GM21390 (cell line): ENCODE data around the gene TM9SF3.

ENCODE experiments used
- ATAC-seq: cut with Tn5 transposase; IDR thresholded peaks from one replicate; pipeline ENCODE4 v1.9.1; 2021; ENCODE audit not compliant: unreplicated experiment

The TM9SF3 gene

DNA sequence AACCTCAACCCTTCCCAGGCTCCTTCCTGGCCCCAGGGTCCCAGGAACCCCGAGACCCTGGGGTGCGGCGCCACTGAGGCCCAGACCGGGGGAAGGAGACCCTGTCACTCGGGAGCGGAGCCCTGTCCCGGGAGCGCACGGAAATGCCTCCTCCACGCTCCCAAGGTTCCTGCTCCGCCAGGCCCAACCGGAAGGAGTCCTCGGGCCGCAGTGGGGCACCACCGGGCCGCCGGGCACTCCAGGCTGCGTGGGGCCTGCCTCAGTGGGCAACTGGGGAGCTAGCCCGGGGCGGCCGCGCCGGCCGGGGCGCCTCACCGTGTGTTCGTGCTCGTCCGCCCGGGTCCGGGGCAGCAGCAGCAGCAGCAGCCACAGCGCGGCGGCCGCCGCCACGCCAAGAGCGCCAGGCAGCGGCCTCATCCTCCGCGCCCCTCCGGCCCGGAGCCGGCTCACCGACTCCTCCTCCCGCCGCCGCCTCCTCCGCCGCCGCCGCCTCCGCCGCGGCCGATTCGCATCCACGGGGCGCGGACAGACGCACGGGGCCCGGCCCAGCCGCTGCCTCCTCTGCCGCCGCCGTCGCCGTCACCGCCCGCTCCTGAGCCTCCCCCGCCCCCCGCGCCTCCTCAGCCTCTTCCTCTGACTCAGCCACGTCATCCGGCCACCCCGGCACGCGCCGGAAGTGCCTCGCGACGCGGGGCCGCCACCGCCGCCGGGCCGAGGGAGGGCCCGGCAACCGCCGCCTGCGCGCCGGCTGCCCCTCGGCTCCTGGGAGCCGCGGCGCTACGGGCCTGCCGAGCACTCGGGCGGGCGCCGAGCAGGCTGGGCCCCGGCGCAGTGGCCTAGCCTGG, at the start of gene TM9SF3:
Gene TM9SF3, minus strand, starts transcription at position 594 of the 845 bp plus-strand sequence. Its CDS starts 177 bp downstream, at position 417.
- ATAC-seq, result peak; percentile 81

DNA sequence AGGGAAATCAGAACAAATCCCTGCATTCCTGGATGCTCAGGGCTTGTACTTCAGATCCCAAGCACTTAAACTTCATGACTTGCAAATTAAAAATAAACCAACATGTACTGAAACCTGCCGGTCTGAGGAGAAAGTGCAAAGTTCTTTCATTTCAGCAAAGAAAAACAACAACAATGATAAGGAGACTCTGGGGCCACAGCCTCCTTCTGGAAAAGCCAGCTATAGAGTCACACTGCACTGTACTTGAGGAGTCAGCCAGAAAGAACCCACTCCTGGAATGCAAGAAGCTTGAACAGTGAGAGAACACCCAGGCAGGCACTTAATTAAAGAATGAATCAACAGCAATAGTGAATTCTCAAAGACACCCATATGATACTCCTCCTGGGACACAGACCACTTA, 49.7 kb upstream of the TM9SF3 start:
- ATAC-seq, result no peak

DNA sequence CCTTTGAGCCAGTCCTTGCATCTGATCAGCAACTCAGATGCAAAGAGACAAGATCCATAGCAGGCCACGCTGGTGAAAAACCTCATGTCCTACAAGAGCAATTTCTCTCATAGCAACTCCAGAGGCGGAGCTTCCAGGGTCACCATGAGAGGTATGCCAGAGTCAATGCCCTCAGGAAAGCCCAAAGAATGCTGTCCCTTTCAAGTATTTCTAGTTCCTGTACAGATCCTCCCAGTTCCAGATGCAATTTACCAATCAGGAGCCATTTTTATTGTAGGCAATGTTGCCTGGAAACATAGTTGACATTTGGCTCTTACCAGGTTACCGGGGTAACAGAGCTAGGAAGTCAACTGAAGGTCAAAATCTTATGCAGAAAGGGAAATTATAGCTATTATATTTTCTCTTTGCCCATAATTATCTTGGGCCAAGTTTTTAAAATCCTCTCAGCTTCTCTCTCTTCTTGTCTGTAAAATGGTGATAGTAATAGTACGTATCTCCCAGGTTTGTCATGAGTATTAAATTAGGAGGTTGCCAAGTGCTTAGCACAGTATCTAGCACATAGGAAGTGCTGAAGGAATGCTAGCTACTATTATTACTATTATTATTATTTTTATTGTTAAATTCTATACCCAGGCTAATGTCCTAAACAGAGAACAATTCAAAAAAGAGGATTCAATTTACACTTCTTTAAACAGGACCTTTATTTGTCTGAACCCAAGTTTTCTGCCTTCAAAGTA, 46.3 kb upstream of the TM9SF3 start:
- ATAC-seq, result no peak

DNA sequence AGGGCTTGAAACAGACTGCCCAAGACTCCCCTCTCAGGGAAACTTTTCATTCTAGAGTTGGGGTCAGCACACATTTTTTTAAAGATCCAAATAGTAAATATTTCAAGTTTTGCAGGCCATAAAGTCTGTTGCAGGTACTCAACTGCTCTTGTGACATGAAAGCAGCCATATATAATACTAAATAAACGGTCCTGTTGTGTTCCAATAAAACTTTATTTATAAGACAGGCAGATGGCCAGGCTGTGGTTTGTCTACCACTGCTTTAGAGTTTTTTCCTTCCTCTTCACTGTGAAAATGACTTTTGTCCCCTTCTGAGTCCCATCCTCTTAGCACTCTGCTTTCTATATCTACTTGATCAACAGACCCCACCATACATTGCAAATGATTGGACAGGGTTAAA, 40.5 kb upstream of the TM9SF3 start:
- ATAC-seq, result no peak

DNA sequence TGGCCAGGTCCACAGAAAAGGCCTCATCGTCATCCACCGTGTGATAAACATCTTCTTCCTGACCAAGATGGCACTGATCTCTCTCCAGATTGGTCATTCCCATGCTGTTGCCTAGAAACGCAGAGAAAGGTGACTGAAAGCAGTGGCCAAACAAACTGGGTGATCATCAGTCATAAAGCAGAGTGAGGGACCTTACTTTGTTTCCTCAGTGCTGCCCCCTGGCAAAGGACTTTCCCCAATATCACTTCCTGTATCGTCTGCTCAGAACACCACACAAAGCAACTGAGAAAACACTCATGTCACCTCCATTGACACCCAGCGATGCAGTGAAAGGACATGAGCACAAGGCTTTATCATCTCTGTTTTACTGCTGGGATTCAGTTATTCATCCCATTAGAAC, 40.0 kb upstream of the TM9SF3 start:
- no peak for ATAC-seq

DNA sequence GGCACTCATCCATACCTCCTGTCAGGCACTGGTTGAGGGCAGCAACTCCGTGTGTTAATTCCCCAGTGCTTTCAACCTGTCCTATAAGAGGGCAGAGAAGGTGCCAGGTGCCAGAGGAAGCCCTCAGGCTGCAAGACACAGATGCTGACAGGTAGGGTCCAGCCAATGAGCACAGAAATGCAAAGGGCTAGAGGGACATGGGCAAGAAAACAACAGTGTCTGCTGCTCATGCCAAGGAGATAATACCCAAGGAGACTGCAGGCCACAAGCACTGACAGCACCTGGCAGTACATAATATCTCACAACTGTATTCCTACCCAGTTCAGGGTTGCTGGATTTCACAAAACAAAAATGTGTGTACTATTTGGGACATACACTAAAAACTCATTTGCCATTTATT, 38.4 kb upstream of the TM9SF3 start:
- no peak for ATAC-seq

DNA sequence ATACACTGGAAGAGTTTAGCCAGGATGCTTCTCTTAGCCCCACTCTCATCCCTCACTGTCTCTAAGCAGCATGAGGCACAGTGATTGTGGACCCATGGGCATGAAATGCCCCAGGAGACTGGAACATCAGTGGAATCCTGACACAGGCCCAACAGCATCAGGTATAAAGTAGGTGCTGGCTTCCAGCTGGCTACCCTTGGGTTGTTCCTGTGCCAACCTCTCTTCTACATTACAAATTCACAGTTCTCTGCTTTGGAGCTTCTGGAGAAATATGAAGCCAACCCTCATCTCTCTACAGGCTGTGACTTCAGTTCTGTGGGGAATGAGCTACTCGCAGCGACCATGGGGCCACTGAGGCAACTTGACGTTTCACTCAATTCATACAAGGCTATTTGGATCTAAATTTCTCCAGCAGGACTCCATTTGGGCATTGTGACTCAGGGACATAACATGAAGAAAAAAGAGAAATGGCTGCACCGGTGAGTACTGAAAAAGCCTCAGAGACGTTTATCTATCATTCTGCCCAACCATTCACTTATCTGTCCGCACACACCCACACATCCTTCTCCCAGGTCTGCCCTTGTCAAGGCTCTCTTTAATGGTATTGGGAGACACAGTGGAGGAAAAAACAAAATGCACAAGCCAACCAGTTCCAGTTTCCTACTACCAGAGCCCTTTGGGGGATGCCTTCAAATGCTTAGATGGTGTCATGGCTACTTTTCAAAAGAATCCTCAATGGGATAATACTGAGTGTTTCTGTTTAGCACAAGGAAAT, 35.4 kb upstream of the TM9SF3 start:
- ATAC-seq, result no peak

DNA sequence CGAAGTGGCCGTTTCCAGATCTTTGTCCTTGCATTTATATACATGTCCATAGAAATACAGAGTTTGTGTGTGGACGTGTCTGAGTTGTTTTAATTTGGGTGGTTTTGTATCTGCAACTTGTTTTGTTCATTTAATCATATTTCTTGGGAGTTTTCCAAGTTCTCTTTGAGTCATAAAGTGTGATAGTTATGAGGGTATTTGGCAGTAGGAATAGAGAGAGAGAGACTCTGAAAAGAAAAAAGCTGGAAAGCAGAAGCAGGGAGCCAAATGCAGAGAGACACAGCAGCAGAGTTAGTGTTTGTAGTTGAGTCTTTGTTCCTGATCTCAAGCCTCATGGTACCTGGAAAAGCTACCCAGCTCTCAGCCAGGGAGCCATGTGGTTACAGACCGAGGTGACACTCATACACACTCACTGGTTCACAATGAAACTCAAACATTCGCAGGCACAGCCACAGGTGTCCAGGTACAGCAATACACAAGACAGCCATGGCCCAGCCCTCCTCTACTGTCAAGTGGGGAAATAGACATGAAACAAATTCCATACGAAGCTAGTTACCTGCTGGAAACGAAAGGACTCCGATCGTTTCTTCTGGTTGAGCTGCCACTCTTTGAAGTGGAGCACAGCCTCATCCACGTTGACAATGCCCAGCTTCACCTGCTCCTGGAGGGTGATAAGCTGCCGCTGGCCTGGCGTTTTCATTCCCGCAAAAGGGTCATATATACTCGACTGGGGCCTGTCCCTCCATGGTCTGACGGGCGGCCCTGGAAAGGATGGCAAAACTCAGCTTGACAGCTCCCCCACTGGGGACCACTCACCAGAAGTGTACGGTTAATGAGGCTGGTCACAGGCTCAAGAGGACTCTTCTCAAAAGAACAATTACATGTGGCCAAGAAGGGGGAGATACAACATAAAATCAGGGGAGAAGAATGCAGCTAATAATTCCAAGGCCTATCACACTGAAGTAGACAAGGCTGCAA, 33.3 kb upstream of the TM9SF3 start:
- ATAC-seq, result no peak

DNA sequence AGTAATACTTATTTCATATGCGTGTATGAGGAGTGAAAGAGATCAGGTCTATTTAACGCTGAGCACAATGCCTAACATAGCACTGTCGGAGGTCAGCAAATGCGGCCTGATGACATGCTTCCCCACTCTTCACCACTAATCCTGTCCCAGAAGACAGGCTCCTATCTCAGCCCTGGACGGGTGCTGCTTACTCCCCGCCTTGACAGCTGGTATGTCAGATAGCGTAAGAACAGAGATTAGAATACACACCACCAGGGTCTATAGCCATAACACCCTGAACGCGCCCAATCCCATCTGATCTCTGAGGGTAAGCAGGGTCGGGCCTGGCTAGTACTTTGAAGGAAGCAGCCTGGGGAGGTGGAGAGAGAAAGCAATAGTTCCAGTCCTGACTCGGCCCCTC, 32.3 kb upstream of the TM9SF3 start:
- ATAC-seq, result no peak

DNA sequence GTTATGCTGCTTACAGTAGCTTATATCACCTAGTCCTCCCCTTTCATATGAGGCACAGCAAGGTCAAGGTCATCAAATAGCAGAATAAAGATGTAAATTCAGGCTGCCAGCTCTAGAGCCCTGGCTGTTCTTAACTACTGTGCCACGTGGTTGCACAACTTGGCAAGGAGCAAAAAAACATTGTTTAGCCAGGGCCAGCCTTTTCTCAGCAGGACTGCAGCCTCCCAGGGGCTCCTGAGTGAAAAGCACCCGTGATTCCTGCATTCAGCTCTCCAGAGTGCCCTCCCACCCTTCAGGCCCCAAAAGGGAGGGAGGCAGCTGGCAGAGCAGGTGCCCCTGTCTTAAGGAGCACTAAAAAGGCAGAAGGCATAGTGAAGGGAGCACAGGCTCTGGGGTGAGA, 31.8 kb upstream of the TM9SF3 start:
- ATAC-seq, result no peak

DNA sequence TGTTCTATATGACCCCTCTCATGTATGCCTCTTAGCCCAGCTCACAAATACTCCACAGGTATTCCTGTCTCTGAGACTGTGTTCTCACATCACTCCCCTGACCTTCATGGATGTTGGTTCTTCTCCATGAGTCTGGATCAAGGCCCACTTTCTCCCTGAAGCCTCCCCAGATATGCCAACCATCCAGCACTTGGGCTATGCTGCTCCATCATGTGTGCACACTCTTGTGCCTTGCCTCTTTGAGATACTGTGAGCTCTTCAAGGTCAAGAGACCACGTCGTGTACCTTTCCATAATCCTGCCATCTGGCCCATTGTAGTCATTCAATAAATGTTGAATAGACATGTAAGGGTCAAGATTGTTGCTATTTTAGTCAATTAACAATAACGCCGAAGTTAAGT, 30.1 kb upstream of the TM9SF3 start:
- ATAC-seq, result no peak

DNA sequence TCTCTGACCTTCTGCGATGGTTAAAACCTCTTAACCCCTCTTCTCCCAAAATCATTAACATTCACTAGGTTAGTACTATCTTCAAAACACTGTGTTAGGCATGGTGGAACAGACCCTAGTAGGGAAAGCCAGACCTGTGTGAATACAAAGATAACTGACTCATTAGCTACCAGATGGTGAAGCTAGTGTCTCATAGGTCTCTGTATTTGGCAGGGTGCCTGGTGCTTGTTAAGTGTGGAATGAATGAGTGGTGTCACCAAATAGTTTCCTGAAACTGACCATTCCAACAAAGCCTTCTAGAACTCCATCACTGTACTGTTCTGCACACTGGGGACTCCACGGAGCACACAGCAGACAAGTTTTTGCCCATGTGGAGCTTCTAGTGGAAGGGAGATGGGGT, 27.7 kb upstream of the TM9SF3 start:
- no peak for ATAC-seq

DNA sequence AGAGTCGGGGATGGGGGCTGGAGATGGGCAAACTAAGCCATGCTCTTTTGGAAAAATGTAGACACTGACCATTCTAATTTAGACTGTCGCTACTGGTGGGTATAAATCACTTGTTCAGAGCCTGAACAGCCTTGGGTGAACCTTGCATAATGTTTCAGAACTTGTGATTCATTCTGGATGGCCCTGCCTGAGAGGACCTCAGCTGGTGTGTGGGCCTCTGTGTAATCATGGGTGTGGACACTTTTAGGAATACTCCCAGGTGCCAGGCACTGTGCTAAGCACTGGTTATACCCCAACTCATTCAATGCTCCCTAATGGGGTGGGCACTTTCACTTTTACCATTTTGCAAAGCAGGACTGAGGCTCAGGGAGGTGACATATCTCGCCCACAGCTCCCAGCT, 26.8 kb upstream of the TM9SF3 start:
- ATAC-seq, result no peak

DNA sequence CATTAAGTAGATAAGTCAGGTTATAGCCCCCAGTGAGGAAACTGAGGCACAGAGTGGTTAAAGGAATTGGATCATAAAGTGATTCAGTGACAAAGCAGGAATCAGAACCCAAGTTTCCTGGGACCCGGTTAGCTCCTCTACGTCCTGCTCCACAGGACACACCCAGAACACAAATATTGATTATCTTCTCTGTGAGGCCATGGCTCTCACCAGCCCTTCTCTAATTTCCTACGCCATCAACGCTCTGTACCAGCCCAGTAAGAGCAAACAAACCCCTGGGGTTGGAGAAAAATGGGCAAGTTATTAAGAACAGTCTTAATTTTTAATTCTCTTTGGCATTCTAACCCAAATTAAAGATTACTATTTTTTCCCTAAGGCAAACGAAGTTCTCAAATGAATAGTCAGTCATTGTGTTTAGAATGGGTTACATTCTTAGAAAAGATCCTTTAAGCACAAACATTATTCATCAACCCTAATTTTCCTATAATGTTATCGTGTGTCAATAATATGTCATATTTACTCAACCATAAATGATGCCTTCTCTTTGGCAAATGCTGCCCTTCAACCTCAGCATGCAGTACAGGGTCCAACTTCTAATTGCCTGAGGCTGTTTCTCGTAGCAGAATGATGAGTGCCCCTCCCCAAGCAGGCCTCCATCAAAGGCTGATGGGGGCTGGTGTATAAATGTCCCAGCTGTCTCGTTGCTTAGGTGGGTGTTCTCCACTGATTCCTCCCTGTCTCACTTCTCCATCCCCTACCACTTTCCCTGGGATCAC, 25.4 kb upstream of the TM9SF3 start:
- no peak for ATAC-seq

DNA sequence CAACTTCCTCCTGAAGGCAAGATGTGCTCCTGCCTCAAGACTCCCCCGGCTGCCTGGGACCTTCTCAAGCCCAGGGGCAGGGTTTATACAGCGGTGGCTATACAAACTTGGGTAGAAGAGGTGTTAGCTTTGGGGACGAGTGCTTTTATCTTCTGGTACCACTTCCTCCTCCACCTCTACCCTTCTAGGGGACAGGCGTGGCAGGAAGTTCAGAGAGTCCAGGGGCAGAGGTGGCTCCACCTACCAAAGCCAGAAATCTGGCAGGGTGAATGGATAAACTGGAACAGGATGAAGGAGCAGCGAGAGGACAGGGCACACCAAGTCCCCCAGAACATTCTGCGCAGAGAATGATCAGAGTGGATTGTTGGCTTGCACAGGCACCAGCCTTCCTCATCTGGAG, 24.0 kb upstream of the TM9SF3 start:
- ATAC-seq, result no peak

DNA sequence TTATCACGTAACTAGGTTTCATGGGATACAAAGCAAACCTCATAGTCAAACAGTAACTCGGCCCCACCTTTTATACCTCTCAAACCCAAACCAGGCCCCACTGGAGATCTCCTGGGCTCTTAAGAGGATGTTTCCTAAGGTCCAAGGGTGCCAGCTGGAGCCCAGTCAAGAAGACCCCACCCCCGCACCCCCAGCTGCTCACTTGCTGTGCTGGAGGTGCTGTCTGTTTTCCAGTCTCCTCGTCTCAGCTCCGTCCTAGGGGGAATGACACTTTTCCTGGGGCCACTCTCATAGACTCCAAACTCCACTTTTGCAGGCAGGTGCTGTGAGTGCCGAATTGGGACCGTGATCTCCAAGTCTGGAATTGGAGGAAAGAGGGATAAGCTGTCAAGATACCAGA, 22.7 kb upstream of the TM9SF3 start:
- ATAC-seq, result no peak

DNA sequence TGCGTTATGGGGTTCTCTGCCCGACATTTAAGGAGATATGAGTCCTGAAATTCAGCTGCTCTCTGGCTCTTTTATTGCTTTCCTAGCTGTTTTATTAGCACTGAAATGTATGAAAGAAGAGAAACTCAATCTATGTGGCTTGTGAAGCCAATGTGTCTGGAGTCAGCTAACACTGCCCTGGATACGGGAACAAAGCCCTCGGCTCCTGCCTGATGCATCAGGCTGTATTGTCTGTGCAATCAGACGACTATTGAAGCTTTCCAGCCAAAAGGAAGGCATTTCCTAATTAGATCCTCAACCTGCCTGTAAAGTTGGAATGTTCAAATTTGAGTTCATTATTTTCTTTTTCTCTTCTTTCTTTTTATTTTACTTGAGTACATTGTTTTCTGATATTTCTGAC, 22.0 kb upstream of the TM9SF3 start:
- no peak for ATAC-seq

DNA sequence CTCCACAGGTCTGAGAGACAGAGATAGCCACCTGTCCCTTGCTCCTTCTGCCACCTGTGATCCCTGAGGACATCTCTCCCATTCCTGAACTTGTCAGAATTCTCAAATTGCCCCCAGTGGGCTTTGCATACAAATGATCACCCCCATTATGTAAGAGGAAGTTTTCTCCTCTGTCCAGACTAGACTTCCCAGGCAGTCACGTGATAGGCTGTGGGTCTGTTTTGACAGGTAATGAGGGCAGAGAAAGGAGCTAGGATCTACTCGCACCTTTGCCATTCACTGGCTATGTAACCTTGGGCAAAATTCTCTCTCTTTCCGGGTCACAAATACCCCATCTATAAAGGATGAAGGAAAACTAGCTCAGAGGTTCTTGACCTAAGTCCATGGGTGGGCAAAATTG, 21.4 kb upstream of the TM9SF3 start:
- ATAC-seq, result no peak

DNA sequence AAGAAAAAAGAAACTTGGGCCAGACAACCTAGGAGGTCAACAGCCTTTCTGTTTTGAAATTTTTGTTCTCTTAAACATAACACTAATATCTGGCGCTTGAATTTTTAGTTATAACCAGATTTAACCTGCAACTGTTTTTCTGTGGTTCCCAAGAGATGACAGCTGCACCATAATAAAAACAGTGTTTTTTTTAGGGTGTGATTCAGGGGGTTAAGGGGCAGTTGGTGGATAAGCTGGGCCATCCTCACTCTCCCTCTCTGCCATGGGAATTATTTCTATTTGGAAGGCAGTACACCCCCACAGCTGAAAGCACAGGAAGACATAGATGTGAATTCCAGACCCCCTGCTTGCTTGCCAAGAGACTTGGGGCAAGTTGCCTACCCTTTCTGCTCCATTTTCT, 20.1 kb upstream of the TM9SF3 start:
- ATAC-seq, result no peak

DNA sequence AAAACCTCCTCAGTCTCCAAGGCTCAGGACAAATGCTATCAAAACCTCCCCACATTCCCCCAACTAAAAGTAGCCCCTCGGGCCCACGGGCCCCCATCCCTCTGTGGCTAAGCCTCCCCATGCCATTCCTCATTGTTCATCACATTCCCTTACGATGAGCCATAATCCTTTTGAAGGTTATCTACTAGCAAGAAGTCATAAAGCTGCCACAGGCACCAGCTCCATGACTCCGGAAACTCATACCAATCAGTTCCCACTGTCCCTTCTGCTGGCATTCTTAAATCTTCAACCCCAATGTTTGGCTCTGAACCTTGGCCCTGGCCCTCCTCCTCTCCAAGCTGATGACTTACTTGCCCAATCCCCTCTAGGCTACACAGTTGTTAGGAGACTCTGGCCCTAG, 19.4 kb upstream of the TM9SF3 start:
- ATAC-seq, result no peak
